Keratinocyte (primary cell): ENCODE measurements around the gene TINAG. TPM values are rescaled to one million over a fixed set of nuclear protein-coding genes. Genes with fewer than 3 reads are reported as not detected.

Experiments
- DNase-seq: peaks from one replicate; pipeline ENCODE4 v3.0.0-alpha.2; 2011; ENCODE audit warnings: low read depth, missing footprints, low spot score
- FAIRE-seq: peaks from 2 replicates; lab custom pipeline; 2011; peaks lifted over from hg19 to GRCh38; lab: Jason Lieb, UNC
- H2AFZ ChIP-seq: 2 replicates; pipeline ENCODE4 v1.6.0; 2012; ENCODE audit warnings: low read length, control low read depth, inconsistent platforms; ENCODE audit not compliant: control insufficient read depth
- H3K27ac ChIP-seq: 2 replicates; pipeline ENCODE4 v1.5.1; 2011; ENCODE audit warnings: low read length; ENCODE audit not compliant: control insufficient read depth, insufficient read depth
- H3K27me3 ChIP-seq: 3 replicates; pipeline ENCODE4 v1.6.0; 2011; ENCODE audit warnings: low read length; ENCODE audit not compliant: control insufficient read depth, insufficient read depth; ENCODE audit errors: extremely low read depth
- H3K36me3 ChIP-seq, 2 experiments: 2 replicates in 1 of 2; 3 replicates in 1 of 2; pipeline ENCODE4 v1.5.1; 2011; ENCODE audit warnings: low read length in 2 of 2, mild to moderate bottlenecking in 1 of 2; ENCODE audit not compliant: control insufficient read depth in 2 of 2, insufficient read depth in 2 of 2; ENCODE audit errors: extremely low read depth in 1 of 2
- H3K4me1 ChIP-seq: 3 replicates; pipeline ENCODE4 v1.5.1; 2011; ENCODE audit warnings: low read length; ENCODE audit not compliant: control insufficient read depth, insufficient read depth; ENCODE audit errors: extremely low read depth
- H3K4me2 ChIP-seq: 3 replicates; pipeline ENCODE4 v1.6.0; 2011; ENCODE audit warnings: low read depth, low read length; ENCODE audit not compliant: control insufficient read depth, insufficient read depth; ENCODE audit errors: extremely low read depth
- H3K4me3 ChIP-seq, 3 experiments: fragments of 200-600 bp in 1 of 3; sonication (generic) in 1 of 3; 2 replicates in 2 of 3; 3 replicates in 1 of 3; pipeline ENCODE4 v1.5.1; 2011 to 2016; ENCODE audit warnings: low read length in 3 of 3, mild to moderate bottlenecking in 3 of 3, control low read depth in 2 of 3, inconsistent platforms in 1 of 3, low read depth in 1 of 3, mixed read lengths in 1 of 3, mixed run types in 1 of 3, moderate library complexity in 1 of 3; ENCODE audit not compliant: control insufficient read depth in 2 of 3, insufficient read depth in 2 of 3; ENCODE audit errors: extremely low read depth in 1 of 3
- H3K79me2 ChIP-seq: 2 replicates; pipeline ENCODE4 v1.6.0; 2012; ENCODE audit warnings: low read length; ENCODE audit not compliant: control insufficient read depth, insufficient read depth
- H3K9ac ChIP-seq: 3 replicates; pipeline ENCODE4 v1.6.0; 2011; ENCODE audit warnings: low read length; ENCODE audit not compliant: control insufficient read depth, insufficient read depth; ENCODE audit errors: extremely low read depth
- H3K9me1 ChIP-seq: 3 replicates; pipeline ENCODE4 v1.6.0; 2011; ENCODE audit warnings: low read length; ENCODE audit not compliant: control insufficient read depth, insufficient read depth; ENCODE audit errors: extremely low read depth
- H3K9me3 ChIP-seq: 2 replicates; pipeline ENCODE4 v1.5.1; 2012; ENCODE audit warnings: low read depth, low read length; ENCODE audit not compliant: control insufficient read depth
- H4K20me1 ChIP-seq: 3 replicates; pipeline ENCODE4 v1.6.0; 2011; ENCODE audit warnings: low read length; ENCODE audit not compliant: control insufficient read depth, insufficient read depth; ENCODE audit errors: extremely low read depth
- CTCF ChIP-seq, 3 experiments: IDR thresholded peaks in 1 of 3; conservative IDR thresholded peaks in 1 of 3; optimal IDR thresholded peaks in 1 of 3; 2 replicates in 2 of 3; 3 replicates in 1 of 3; pipeline versions ENCODE3 to v1.5.1; 2011; ENCODE audit warnings: low read length in 3 of 3, mild to moderate bottlenecking in 3 of 3, moderate library complexity in 2 of 3, control low read depth in 1 of 3, inconsistent platforms in 1 of 3; ENCODE audit not compliant: insufficient read depth in 2 of 3; ENCODE audit errors: extremely low read depth in 1 of 3
- EZH2 ChIP-seq: IDR thresholded peaks from one replicate; pipeline ENCODE4 v1.6.1; 2012; ENCODE audit warnings: inconsistent platforms, mild to moderate bottlenecking, low read length, moderate library complexity
- dilution Hi-C: fragments of 300-500 bp; cut with MboI; formaldehyde crosslinking; loops from one replicate; pipeline ENCODE4 v1.7.0; 2020; ENCODE audit warnings: low sequenced_read_pairs; ENCODE audit not compliant: extremely low pct_ligation_motif_present
- polyA plus RNA-seq, 5 experiments: library from polyadenylated mRNA; depleted of rRNA in 3 of 5; stranded (reverse) in 3 of 5; stranded (forward) in 1 of 5; unstranded in 1 of 5; fragments of >200 nt; gene quantifications; 1 replicate in 1 of 5; 2 replicates in 3 of 5; 3 replicates in 1 of 5; pipeline versions ENCODE4 v1.2.1 to v1.2.3, GENCODE V29; 2011 to 2012; ENCODE audit warnings: missing spikeins in 2 of 5, low read depth in 1 of 5, low replicate concordance in 1 of 5

The TINAG gene
- polyA plus RNA-seq, 1 donor (not counting 4 experiments of a cell fraction or from before 2014, with no cell fraction given) = not detected

- Histone ChIP-seq H3K4me1 (no peaks in the 10 kb centered on the region), H3K9me3 (no peaks in the 10 kb centered on the region), H3K4me2 (no peak overlapping the region), H3K36me3 (no peaks in the 10 kb centered on the region), H3K27me3 (no peaks in the 10 kb centered on the region), H3K27ac (no peak overlapping the region), H3K79me2 (no peaks in the 10 kb centered on the region), H4K20me1 (no peaks in the 10 kb centered on the region), H3K9ac (no peak overlapping the region), H2AFZ (no peak overlapping the region), H3K4me3 (no peak overlapping the region), H3K9me1 (no peaks in the 10 kb centered on the region)
- dilution Hi-C loops = no loop called here
- no peak for FAIRE-seq
- DNase-seq = no peak
- no peak for TF ChIP-seq EZH2
- no peak for TF ChIP-seq CTCF (optimal IDR thresholded peaks at IDR 0.05 in 1 of 3, IDR thresholded peaks at IDR 0.05 in 1 of 3, conservative IDR thresholded peaks at IDR 0.05 in 1 of 3; ENCODE audit: extremely low read depth in 1 of 3, insufficient read depth in 2 of 3, low read length in 3 of 3)
Observed at GRCh38 chr6:54307439-54307910, 766 bp upstream of the TINAG start.

GRCh38 chr6:54308986-54309315, 710 bp downstream of the TINAG start:
- Histone ChIP-seq H3K27me3 (no peaks in the 10 kb centered on the region), H3K4me2 (no peak overlapping the region)
- no peak for FAIRE-seq

More at GRCh38 chr6:54308986-54309315, 710 bp downstream of the TINAG start:
- H3K27ac ChIP-seq = no peak overlapping the region
- no peaks in the 10 kb centered on the region for H3K36me3 ChIP-seq
- DNase-seq = no peak
- H3K9me1 ChIP-seq = no peaks in the 10 kb centered on the region
- H3K4me3 ChIP-seq = no peak overlapping the region
- H2AFZ ChIP-seq = no peak overlapping the region
- dilution Hi-C loops = no loop called here
- H4K20me1 ChIP-seq = no peaks in the 10 kb centered on the region
- no peaks in the 10 kb centered on the region for H3K79me2 ChIP-seq
- no peaks in the 10 kb centered on the region for H3K4me1 ChIP-seq
- no peak overlapping the region for H3K9ac ChIP-seq
- TF ChIP-seq CTCF (optimal IDR thresholded peaks at IDR 0.05 in 1 of 3, IDR thresholded peaks at IDR 0.05 in 1 of 3, conservative IDR thresholded peaks at IDR 0.05 in 1 of 3; ENCODE audit: extremely low read depth in 1 of 3, insufficient read depth in 2 of 3, low read length in 3 of 3) = no peak
- TF ChIP-seq EZH2 = no peak
- H3K9me3 ChIP-seq = no peaks in the 10 kb centered on the region
